ENCODE measurements around the gene TFAP2C. TPM values are rescaled to one million over a fixed set of nuclear protein-coding genes. Genes with fewer than 3 reads are reported as not detected.

The TFAP2C gene
- total RNA-seq, 4 donors from 2014 or later: 0.82 to 9.0 (median 2.3) TPM

- no peaks in the 10 kb centered on the region for H3K9me3 ChIP-seq
- in situ Hi-C loops (cut with MboI; ENCODE audit: low pct_ligation_motif_present in 1 of 4, low pct_unique_long_range_greater_than_20kb in 1 of 4, low sequenced_read_pairs in 3 of 4): no loop called here
Measured at GRCh38 chr20:56688106-56688505, 59.0 kb downstream of the TFAP2C start.

More at GRCh38 chr20:56688106-56688505, 59.0 kb downstream of the TFAP2C start:
- no peak for DNase-seq
- Histone ChIP-seq H3K4me3 (no peak overlapping the region), H3K27me3 (no peaks in the 10 kb centered on the region), H3K36me3 (no peaks in the 10 kb centered on the region), H3K4me1 (no peaks in the 10 kb centered on the region), H3K27ac (no peak overlapping the region)
- 83 to 91% methylated on average over 5 to 6 of the region's 6 CpGs for WGBS, 2 donors (ENCODE audit: low coverage in 1 of 2)
- TF ChIP-seq CTCF (IDR thresholded peaks at IDR 0.05) (no peak), POLR2A (IDR thresholded peaks at IDR 0.05) (no peak), POLR2AphosphoS5 (IDR thresholded peaks at IDR 0.05) (no peak), EP300 (IDR thresholded peaks at IDR 0.05; ENCODE audit: low read depth) (no peak)
- intact Hi-C loops (cut with DNase I; ENCODE audit: low total_unique reads): no loop called here

Small RNA genes lying within 50 kb of the gene (small RNA-seq; reads per million reads assigned to genes)
- gene RN7SL170P (0 to 0.28 (median 0) reads per million in 4 donors), gene RNU6-1146P (0 reads per million in 4 donors)

Other genes starting within 250 kb of the TFAP2C start
- 10 to 100 TPM in 1 of 4 donors, 1 to 10 TPM in 2, under 1 TPM in 1; 0.75 to 12.4 (median 4.9) TPM for gene AURKA, start 237.1 kb upstream of the TFAP2C start, total RNA-seq
- gene CSTF1, start 236.7 kb upstream of the TFAP2C start, total RNA-seq: 10 to 100 TPM in 2 of 4 donors, 1 to 10 TPM in 2; 5.2 to 21.8 (median 14.2) TPM
- gene CASS4, start 217.0 kb upstream of the TFAP2C start, total RNA-seq: 1 to 10 TPM in 3 of 4 donors, not detected in 1; 1.1 to 1.4 (median 1.1) TPM
- gene RTF2, start 160.7 kb upstream of the TFAP2C start, total RNA-seq: 100 to 1,000 TPM in 1 of 4 donors, 10 to 100 TPM in 3; 49.5 to 130 (median 50.5) TPM
- gene FAM209A, start 104.6 kb upstream of the TFAP2C start, total RNA-seq: not detected
- 1 to 10 TPM in 1 of 4 donors, not detected in 3; 1.9 TPM for gene FAM209B, start 96.1 kb upstream of the TFAP2C start, total RNA-seq

Measured in transverse colon (tissue), 4 donors.